GM18861 (cell line): ENCODE results near the gene GOLGA6C.
"Not testable (repeated sequence)": the region's sequence is repeated elsewhere in the genome, so short reads cannot be mapped to it uniquely, and the experiment has no call there.

Experiments
- ATAC-seq: cut with Tn5 transposase; IDR thresholded peaks from one replicate; pipeline ENCODE4 v1.9.1; 2021; ENCODE audit not compliant: unreplicated experiment

GOLGA6C gene

GRCh38 chr15:75227663-75228280 lies 30.4 kb upstream of the GOLGA6C start:
- no peak for ATAC-seq

GRCh38 chr15:75228787-75229186 lies 29.3 kb upstream of the GOLGA6C start:
- ATAC-seq = no peak

- ATAC-seq = no peak
Observed at GRCh38 chr15:75229191-75230015, 28.7 kb upstream of the GOLGA6C start.

- no peak for ATAC-seq
Observed at GRCh38 chr15:75230016-75230343, 28.2 kb upstream of the GOLGA6C start.

- ATAC-seq = no peak
Observed at GRCh38 chr15:75230551-75231371, 27.4 kb upstream of the GOLGA6C start.

- no peak for ATAC-seq
Observed at GRCh38 chr15:75231836-75232235, 26.3 kb upstream of the GOLGA6C start.

- no peak for ATAC-seq
Observed at GRCh38 chr15:75232252-75232813, 25.8 kb upstream of the GOLGA6C start.

- no peak for ATAC-seq
Observed at GRCh38 chr15:75232826-75233503, 25.2 kb upstream of the GOLGA6C start.

- ATAC-seq = no peak
Observed at GRCh38 chr15:75233504-75234190, 24.5 kb upstream of the GOLGA6C start.

GRCh38 chr15:75234191-75234810 lies 23.8 kb upstream of the GOLGA6C start:
- ATAC-seq = no peak

- no peak for ATAC-seq
Observed at GRCh38 chr15:75235051-75235673, 23.0 kb upstream of the GOLGA6C start.

GRCh38 chr15:75235760-75236729 lies 22.1 kb upstream of the GOLGA6C start:
- ATAC-seq = no peak

- no peak for ATAC-seq
Observed at GRCh38 chr15:75237316-75237982, 20.7 kb upstream of the GOLGA6C start.

GRCh38 chr15:75238150-75238549 lies 20.0 kb upstream of the GOLGA6C start:
- ATAC-seq = no peak

- ATAC-seq = not testable (repeated sequence)
Observed at GRCh38 chr15:75245741-75246140, 12.4 kb upstream of the GOLGA6C start.

- ATAC-seq = not testable (repeated sequence)
Observed at GRCh38 chr15:75248991-75249390, 9.1 kb upstream of the GOLGA6C start.

- no peak for ATAC-seq
Observed at GRCh38 chr15:75249726-75250125, 8.4 kb upstream of the GOLGA6C start.

GRCh38 chr15:75251343-75251742 lies 6.8 kb upstream of the GOLGA6C start:
- ATAC-seq = not testable (repeated sequence)
